GM21360 (cell line): Measurements from ENCODE around the gene LRRN4.

Source experiments
- ATAC-seq: cut with Tn5 transposase; IDR thresholded peaks from one replicate; pipeline ENCODE4 v1.9.1; 2021; ENCODE audit warnings: mild to moderate bottlenecking, moderate library complexity; ENCODE audit not compliant: unreplicated experiment

LRRN4 gene

GRCh38 chr20:6053776-6054688, at the start of gene LRRN4:
Gene LRRN4, minus strand, starts transcription at chr20:6054060. Its CDS starts 1,261 bp downstream, at chr20:6052799.
- no peak for ATAC-seq

GRCh38 chr20:6103301-6103700, 49.4 kb upstream of the LRRN4 start:
- ATAC-seq, result no peak

- no peak for ATAC-seq
These were observed 47.5 kb upstream of the LRRN4 start for GRCh38 chr20:6101346-6101745.

GRCh38 chr20:6100246-6100645, 46.4 kb upstream of the LRRN4 start:
- ATAC-seq, result no peak

- ATAC-seq, result no peak
These were observed 46.0 kb upstream of the LRRN4 start for GRCh38 chr20:6099819-6100218.

GRCh38 chr20:6095409-6095808, 41.5 kb upstream of the LRRN4 start:
- ATAC-seq, result no peak

GRCh38 chr20:6094565-6094964, 40.7 kb upstream of the LRRN4 start:
- ATAC-seq, result no peak

- no peak for ATAC-seq
These were observed 40.2 kb upstream of the LRRN4 start for GRCh38 chr20:6094063-6094462.

- ATAC-seq, result no peak
These were observed 37.8 kb upstream of the LRRN4 start for GRCh38 chr20:6091661-6092060.

- no peak for ATAC-seq
These were observed 33.0 kb upstream of the LRRN4 start for GRCh38 chr20:6086868-6087267.

GRCh38 chr20:6083926-6084325, 30.1 kb upstream of the LRRN4 start:
- no peak for ATAC-seq

- ATAC-seq, result no peak
These were observed 27.4 kb upstream of the LRRN4 start for GRCh38 chr20:6081236-6081635.

GRCh38 chr20:6079016-6079415, 25.2 kb upstream of the LRRN4 start:
- no peak for ATAC-seq

GRCh38 chr20:6075428-6076219, 21.8 kb upstream of the LRRN4 start:
- ATAC-seq, result no peak

GRCh38 chr20:6074784-6075183, 20.9 kb upstream of the LRRN4 start:
- ATAC-seq, result no peak

GRCh38 chr20:6074145-6074561, 20.3 kb upstream of the LRRN4 start:
- ATAC-seq, result no peak

GRCh38 chr20:6070829-6071695, 17.2 kb upstream of the LRRN4 start:
- ATAC-seq, result no peak

GRCh38 chr20:6069669-6070068, 15.8 kb upstream of the LRRN4 start:
- ATAC-seq, result no peak

- ATAC-seq, result no peak
These were observed 14.0 kb upstream of the LRRN4 start for GRCh38 chr20:6067763-6068318.

GRCh38 chr20:6066582-6066981, 12.7 kb upstream of the LRRN4 start:
- no peak for ATAC-seq

GRCh38 chr20:6061544-6061943, 7.7 kb upstream of the LRRN4 start:
- ATAC-seq, result no peak
